Fibroblast of skin of right biceps (primary cell): ENCODE measurements around the gene KIF2A.
A peak's percentile ranks its signal among the peaks of the same experiment; 100 is the strongest.

Experiments
- DNase-seq: peaks from one replicate; pipeline ENCODE4 v3.0.0-alpha.2; 2013

KIF2A gene

DNA sequence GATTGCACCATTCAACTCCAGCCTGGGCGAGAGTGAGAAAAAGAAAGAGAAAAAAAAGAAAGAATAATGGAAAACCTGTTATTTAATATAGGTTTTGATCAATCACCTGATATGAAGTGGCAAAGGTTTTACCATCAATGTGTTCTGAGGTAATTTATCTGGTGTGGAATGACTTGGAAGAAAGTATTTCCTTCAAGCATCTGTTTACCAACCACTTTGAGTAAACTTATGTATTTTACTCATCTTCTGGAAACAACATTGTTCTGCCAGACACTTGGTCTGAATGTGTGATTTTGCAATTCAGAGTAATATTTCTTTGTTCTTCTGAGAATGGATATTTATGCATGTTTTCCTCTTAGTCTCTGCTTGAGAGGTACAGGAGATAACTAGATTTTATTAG lies 24.3 kb downstream of the KIF2A start:
- no peak for DNase-seq

- DNase-seq, result no peak
Observed at GRCh38 chr5:62331921-62332320, 25.9 kb downstream of the KIF2A start.

GRCh38 chr5:62333250-62333794 lies 27.3 kb downstream of the KIF2A start:
- DNase-seq, result no peak

DNA sequence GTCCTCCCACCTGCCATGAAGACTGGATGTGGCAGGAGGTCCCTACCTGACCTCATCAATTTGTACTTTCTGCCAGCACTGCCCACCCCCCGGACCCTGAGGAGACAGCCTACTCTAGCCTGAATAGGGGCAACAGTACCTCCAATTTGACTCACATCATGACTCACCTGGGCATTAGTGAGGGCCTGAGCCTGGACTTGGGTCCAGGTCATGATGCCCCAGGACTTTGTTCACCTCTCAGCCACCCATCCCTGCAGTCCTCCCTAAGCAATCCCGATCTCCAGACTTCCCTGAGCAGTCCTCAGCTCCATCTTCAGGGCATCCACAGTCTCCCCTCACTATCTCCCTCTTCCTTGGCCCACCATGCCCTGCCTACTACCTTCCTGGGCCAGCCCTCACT lies 28.1 kb downstream of the KIF2A start:
- no peak for DNase-seq

DNA sequence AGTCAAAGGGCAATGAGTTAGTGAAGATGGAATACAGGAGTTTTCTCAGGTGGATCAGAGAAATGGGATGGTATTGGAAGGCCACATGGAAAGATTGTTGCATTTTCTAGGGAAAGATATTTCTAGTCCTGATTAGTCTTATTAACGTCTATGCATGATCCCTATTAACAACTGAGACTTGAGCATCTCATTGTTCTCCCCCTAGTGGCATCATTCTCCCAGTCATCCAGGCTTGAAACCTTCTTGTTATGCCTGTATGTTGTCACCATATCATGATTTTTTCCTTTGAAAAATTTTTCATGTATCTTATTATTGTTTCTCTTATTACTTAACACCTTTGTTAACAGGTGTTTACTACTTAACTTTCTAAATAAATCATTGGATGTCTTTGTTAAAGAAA lies 34.4 kb downstream of the KIF2A start:
- DNase-seq, result peak; percentile 6

DNA sequence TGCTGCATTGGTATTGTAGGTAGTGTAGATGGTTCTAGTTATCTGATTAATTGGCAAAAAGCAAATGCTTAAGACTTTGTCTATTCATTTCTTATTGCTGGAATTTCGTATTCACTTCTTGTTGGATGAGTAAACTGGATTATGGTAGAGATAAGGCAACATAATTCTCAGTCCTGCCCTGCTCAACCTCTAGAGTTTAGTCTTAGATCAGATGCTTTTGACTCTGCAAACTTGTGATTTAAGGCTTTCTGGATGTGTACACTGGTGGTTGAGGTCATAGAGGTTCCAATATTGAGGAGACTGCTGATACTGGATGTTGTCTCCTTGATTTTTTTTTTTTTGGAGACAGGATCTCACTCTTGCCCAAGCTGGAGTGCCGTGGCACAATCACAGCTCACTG lies 35.0 kb downstream of the KIF2A start:
- no peak for DNase-seq

GRCh38 chr5:62341783-62342475 lies 35.9 kb downstream of the KIF2A start:
- no peak for DNase-seq

DNA sequence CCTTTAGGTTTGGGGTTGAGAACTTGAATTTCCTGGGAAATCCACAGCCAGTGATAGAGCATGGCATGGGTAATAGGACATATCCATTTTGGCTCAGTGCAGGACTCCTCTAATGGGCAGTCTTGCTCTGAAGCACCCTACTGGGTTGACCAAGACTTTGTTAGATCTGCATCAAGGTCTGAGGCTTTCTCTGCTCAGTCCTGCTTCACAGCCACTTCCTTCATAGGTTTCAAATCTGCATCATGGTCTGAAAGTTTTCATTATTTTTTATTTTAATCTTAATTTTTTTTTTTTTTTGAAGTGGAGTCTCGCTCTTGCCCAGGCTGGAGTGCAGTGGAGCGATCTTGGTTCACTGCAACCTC lies 36.5 kb downstream of the KIF2A start:
- no peak for DNase-seq

DNA sequence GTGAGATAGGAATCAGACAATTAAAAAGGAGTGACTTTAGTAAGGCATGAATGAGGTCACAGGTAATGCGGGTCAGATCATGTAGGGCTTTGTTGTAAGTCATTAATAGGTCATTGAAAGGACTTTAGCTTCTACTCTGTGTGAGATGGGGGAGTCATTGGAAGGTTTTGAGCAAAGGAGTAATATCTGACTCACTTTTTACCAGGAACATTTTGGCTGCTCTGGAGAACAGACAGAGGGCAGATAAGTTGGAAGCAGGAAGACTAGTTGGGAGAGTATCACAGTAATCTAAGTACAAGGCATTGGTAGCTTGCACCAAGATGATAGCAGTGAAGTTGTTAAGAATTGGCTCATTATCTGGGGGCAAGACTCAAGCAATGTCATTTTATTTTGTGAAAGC lies 37.4 kb downstream of the KIF2A start:
- DNase-seq, result peak; percentile 9

DNA sequence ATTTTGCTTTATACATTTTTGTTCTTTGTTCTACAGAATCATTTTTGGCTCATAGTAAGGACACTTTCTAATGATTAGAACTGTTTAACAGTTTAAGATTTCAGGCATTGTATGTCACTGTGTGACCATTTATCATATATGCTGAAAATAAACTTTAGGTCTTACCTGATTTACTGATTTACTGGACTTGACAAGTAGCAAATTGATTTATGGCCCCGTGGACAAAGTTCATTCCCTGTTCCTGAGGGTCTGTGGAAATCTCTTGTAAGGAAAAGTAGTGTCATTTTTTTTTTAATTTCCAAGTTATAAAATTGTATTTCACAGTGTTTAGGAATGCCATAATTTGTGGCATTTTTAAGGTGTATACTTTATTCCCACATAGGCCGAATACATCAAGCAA lies 40.7 kb downstream of the KIF2A start:
- DNase-seq, result no peak

- no peak for DNase-seq
Observed at GRCh38 chr5:62347928-62348327, 41.9 kb downstream of the KIF2A start.

DNA sequence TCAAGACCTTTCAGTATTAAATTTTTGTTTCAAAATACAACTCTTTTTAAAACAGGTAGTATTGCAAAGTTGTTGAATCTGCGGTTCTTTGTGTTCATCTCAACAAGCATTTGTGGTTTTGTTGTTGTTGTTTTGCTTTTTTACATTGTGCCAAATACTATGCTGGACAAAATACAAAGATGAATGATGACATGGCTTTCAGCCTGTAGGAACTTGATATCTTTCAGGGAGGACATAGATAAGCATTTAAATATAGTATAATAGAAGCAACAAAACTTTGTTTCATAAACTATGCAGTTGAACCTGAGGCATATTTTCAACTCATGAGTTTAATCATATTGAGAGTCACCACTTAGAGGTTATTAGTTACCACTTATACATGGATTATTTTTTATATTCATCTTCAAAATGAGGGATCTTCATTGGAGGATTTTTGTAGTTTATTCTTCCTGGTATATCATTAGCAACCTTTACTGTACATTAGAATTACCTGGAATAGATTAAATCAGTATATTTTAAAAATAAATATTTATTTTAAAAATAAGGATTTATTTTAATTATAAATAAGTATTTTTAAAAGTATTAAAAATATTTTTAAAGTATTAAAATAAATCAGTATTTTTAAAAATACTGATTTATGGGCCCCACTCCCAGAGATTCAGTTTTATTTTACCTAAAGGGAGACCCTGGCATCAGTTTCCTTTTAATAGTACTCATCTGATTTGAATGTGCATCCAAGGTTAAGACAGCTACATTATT lies 42.9 kb downstream of the KIF2A start:
- DNase-seq, result no peak

GRCh38 chr5:62354028-62354874 lies 48.2 kb downstream of the KIF2A start:
- peak; percentile 37 for DNase-seq

GRCh38 chr5:62362701-62363100 lies 56.7 kb downstream of the KIF2A start:
- DNase-seq, result no peak

- no peak for DNase-seq
Observed at GRCh38 chr5:62369039-62369438, 63.0 kb downstream of the KIF2A start.

DNA sequence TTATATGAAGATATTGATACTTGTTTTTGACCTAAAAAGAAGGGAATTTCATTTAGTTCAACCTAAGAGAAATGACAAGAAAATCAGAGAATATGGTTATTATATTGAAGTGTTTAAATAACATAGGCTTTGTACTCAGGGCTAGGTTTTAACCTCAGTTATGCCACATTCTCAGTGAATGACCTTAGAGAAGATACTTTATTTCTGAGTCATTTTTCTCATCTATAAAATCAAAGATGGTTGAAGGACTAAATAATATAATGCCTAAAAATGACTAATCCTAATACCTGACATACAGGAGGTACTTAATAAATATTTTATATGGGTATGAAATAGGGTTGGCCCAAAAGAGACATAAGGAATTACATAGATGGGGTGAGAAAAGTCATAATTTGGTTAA lies 65.4 kb downstream of the KIF2A start:
- DNase-seq, result peak; percentile 10

DNA sequence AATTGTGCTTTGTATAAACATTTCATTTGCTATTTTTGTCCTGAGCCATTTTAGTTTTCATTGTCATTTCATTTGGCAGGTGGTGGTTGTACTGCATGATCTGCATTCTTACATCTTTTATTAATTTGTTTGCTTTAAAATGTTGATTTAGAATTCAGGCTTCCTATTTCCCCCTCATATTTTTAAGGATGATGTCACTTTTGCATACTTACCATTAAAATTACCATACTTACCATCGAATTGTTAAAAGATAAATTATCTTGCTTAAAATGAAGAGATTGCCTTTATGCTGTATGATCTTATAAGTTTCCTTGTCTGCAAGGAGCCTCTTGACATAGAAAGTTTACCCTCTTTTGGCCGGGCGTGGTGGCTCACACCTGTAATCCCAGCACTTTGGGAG lies 66.6 kb downstream of the KIF2A start:
- DNase-seq, result no peak

GRCh38 chr5:62373382-62373781 lies 67.4 kb downstream of the KIF2A start:
- no peak for DNase-seq

DNA sequence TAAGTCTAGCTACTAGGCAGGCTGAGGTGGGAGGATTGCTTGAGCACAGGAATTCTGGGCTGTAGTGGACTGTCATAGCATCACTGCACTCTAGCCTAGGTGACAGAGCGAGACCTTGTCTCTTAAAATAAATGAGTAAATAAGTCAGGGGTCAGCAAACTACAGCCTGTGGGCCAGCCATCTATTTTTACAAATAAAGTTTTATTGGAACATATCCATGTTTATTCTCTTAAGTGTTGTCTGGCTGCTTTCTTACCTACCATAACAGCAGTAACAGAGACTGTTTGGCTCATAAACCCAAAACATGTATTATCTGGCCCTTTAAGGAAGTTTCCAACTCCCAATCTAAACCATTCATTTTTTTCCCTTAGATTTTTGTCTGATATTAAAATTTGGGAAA lies 68.1 kb downstream of the KIF2A start:
- no peak for DNase-seq

DNA sequence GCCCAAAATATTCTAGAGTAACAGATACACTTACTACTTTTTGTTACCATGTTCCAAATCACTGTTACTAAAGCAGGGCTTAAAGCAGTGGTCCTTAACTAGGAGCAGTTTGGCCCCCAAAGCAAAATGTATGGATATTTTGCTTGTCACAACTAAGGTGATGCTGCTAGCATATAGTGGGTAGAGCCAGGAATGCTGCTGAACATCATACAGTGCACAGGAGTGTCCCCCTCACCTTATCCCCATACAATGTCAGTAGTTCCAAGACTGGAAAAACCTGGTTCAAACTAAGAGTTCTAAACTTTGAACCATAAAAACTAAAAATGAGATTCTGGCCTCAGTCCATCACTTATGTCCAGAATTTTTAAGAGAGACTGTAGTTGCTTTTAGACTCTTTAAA lies 69.6 kb downstream of the KIF2A start:
- DNase-seq, result no peak

DNA sequence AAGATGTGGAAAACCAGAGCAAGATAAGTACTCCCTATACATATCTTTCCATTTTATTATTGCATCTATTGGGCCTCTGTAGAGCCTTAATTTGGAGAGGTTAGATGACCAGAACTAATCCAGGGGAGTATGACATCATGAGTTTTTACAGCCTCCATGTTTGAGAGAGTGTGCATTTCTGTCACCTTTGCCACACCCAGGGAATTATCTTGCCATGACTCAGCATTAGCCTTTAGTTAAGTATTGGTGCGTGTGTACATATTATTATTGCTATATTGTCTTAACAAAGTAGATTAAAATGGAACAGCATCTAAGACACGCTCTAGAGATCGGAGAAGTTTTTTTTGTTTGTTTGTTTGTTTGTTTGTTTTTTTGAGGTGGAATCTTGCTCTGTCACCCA lies 70.1 kb downstream of the KIF2A start:
- DNase-seq, result peak; percentile 8

DNA sequence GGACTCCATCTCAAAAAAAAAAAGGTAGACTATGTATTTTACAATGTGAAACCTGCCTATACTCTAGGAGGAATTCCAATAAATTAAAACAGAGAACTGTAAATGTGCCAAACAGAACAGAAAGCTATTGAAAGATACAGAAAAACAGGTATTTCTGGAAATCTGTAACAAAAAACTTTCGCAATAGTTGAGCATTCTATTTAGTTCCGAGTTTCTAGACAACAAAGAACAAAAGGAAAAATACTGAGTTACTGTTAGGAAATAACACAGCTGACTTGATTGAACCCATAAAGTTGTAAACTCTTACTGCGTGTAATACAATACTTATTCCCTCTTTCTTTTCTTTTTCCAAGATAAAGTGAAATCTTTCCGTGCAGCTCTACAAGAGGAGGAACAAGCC lies 79.1 kb downstream of the KIF2A start:
- no peak for DNase-seq

GRCh38 chr5:62385816-62386400 lies 79.9 kb downstream of the KIF2A start:
- no peak for DNase-seq
